VCaP (cell line): ENCODE measurements around the gene CDH9.

Experiments used
- H3K27ac ChIP-seq: fragments of 450-650 bp; 2 replicates; pipeline ENCODE4 v1.5.1; 2017
- CTCF ChIP-seq: fragments of 450-650 bp; conservative IDR thresholded peaks from 2 replicates; pipeline ENCODE4 v1.5.1; 2017; ENCODE audit warnings: mild to moderate bottlenecking, moderate library complexity

The CDH9 gene

GRCh38 chr5:27038476-27038875, at the start of gene CDH9:
Gene CDH9 (minus strand): TSS chr5:27038586. CDS start chr5:26988333, 50,253 bp downstream.
- TF ChIP-seq CTCF: no peak
- H3K27ac ChIP-seq: no peak within 1 kb of the TSS

- H3K27ac ChIP-seq: no peak overlapping the region
- no peak for TF ChIP-seq CTCF
Measured at GRCh38 chr5:27087747-27088146, 49.4 kb upstream of the CDH9 start.

- no peak for TF ChIP-seq CTCF
- no peak overlapping the region for H3K27ac ChIP-seq
Measured at GRCh38 chr5:27083449-27084415, 45.3 kb upstream of the CDH9 start.

GRCh38 chr5:27080147-27080546, 41.8 kb upstream of the CDH9 start:
- TF ChIP-seq CTCF: no peak

GRCh38 chr5:27062451-27062850, 24.1 kb upstream of the CDH9 start:
- no peak overlapping the region for H3K27ac ChIP-seq
- TF ChIP-seq CTCF: no peak

More at GRCh38 chr5:27080147-27080546, 41.8 kb upstream of the CDH9 start:
- no peak overlapping the region for H3K27ac ChIP-seq

- no peak overlapping the region for H3K27ac ChIP-seq
- TF ChIP-seq CTCF: no peak
Measured at GRCh38 chr5:27048510-27048909, 10.1 kb upstream of the CDH9 start.

GRCh38 chr5:27041372-27041771, 3.0 kb upstream of the CDH9 start:
- no peak for TF ChIP-seq CTCF
- no peak overlapping the region for H3K27ac ChIP-seq
